Fibroblast of peridontal ligament (primary cell): ENCODE results near the gene KIF25.
"Not testable (repeated sequence)": the region's sequence is repeated elsewhere in the genome, so short reads cannot be mapped to it uniquely, and the experiment has no call there.

Experiments used
- DNase-seq: peaks from one replicate; pipeline ENCODE4 v3.0.0-alpha.2; 2010; ENCODE audit errors: extremely low read depth

The KIF25 gene

DNA sequence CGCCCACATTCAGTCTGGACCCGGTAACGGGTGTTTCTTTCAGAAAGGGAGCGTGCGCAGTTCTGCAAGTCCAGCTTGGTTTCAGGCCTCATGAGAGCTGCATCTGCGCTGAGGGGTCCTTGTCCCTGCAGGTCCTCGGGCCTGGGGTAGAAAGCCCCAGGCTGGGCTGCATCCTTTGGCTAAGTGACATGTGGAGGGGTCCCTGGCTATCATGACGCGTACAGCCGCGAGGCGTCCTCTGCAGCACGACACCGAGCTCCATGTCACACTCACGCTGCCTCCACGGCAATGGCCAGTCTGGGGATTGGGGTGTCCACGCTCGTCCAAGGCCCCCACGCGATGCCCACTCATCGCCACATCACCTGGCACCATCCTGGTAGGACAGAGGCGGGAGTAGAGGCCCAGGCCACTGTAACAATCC, 1.7 kb upstream of the KIF25 start:
- DNase-seq = no peak

GRCh38 chr6:167996424-167997199, 859 bp upstream of the KIF25 start:
- no peak for DNase-seq

- no peak for DNase-seq
Observed at GRCh38 chr6:167998215-167998614, 744 bp downstream of the KIF25 start.

DNA sequence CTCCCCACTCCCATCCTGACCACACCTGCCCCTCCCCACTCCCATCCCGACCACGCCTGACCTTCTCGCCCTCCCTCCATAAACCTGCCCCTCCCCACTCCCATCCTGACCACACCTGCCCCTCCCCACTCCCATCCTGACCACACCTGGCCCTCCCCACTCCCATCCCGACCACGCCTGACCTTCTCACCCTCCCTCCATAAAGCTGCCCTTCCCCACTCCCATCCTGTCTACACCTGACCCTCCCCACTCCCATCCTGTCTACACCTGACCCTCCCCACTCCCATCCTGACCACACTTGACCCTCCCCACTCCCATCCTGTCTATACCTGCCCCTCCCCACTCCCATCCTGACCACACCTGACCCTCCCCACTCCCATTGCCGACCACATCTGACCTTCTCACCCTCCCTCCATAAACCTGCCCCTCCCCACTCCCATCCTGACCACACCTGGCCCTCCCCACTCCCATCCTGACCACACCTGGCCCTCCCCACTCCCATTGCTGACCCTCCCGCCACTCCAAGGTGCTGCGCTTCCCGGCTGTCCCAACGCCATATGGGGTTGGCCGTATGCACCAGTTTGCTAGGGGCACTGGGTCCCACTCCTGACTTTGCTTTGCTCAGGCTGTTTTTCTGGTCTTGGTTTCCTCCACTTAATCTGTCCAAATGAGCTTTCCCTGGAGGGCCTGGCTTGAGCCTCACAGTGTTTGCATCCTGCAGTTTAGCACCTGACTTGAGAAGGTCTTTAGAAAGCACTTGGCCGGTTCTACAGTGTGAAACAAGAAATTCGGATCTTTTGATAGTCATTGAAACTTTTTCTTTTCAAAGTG, 2.9 kb downstream of the KIF25 start:
- DNase-seq = no peak

DNA sequence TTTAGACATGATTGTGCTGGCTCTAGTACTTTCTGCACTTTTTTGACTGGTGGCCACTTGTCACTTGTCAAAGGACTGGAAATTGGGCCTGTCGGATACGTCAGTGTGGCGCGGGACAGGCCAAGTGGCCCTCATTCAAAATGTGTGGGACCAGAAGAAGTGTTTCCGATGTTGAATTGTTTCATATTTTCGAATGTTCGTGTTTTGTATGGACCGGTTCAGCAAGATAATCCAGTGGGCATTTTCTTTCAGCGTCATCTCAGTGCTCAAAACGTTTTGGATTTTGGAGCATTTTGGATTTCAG, 3.5 kb downstream of the KIF25 start:
- no peak for DNase-seq

GRCh38 chr6:168001514-168001913, 4.0 kb downstream of the KIF25 start:
- not testable (repeated sequence) for DNase-seq

DNA sequence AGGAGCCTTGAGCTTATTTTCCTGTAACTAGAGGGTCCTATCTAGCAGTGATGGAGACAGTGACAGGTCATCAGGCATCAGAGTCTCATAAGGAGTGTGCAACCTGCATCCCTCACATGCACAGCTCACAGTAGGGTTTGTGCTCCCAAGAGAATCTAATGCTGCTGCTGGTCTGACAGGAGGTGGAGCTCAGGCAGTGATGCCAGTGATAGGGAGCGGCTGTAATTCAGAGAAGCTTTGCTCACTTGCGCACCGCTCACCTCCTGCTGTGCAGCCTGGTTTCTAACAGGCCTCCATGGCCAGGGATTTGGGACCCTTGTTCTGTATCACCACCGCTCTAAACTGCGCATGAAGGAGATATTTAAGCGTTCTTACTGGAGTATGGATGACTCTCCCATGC, 5.3 kb downstream of the KIF25 start:
- DNase-seq = no peak

GRCh38 chr6:168004023-168004422, 6.6 kb downstream of the KIF25 start:
- DNase-seq = no peak

- no peak for DNase-seq
Observed at GRCh38 chr6:168004945-168005344, 7.5 kb downstream of the KIF25 start.

DNA sequence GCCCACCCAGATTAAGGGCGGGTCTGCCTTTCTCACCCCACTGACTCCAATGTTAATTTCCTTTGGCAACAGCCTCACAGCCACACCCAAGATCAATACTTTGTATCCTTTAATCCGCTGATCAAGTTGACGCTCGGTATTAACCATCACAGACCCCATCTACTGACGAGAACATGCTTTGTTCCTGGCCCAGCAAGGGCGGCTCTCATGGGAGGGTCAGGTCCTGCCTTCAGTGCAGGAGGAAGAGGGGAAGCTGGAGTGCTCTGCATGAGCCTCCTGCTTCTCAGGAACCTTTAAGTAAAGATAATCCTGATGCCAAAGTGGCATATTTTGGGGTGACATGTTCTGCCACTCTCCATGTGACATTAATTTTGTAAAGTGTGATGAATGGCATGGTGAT, 8.3 kb downstream of the KIF25 start:
- no peak for DNase-seq

DNA sequence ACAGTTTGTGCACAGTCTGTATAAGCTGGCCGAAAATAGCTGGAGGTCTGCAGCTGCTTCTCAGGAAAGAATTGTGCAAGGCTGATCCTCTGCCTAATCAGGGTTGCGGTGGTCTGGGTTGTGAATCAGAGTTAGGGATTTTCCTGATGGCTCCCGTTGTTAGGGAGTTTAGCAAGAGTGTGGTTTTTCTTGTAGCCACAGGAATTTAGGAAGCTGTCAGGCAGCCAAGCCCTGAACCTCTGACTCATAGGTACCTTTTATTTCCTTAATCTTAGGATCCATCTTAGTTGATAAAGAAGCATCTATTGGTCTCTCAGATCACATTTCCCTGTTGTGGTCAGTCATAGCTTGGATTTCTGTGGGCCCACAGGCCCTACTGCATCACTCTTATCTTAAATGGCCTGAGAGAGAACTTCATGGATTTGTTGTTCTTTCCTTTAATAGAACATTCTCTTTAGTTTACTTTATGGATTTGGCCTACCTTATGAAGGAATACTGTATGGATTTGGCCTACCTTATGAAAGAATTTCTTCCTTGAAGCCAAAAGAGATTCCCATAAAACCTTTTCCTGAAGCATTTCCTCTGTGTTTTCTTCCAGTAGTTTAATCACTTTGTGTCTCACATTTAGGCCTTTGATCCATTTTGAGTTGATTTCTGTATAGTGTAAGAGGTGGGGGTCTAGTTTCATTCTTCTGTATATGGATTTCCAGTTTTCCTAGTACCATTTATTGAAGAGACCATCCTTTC, 10.3 kb downstream of the KIF25 start:
- peak; percentile 99 for DNase-seq

GRCh38 chr6:168009331-168009730, 11.9 kb downstream of the KIF25 start:
- DNase-seq = peak; percentile 47

- DNase-seq = no peak
Observed at GRCh38 chr6:168011291-168011690, 13.8 kb downstream of the KIF25 start.

DNA sequence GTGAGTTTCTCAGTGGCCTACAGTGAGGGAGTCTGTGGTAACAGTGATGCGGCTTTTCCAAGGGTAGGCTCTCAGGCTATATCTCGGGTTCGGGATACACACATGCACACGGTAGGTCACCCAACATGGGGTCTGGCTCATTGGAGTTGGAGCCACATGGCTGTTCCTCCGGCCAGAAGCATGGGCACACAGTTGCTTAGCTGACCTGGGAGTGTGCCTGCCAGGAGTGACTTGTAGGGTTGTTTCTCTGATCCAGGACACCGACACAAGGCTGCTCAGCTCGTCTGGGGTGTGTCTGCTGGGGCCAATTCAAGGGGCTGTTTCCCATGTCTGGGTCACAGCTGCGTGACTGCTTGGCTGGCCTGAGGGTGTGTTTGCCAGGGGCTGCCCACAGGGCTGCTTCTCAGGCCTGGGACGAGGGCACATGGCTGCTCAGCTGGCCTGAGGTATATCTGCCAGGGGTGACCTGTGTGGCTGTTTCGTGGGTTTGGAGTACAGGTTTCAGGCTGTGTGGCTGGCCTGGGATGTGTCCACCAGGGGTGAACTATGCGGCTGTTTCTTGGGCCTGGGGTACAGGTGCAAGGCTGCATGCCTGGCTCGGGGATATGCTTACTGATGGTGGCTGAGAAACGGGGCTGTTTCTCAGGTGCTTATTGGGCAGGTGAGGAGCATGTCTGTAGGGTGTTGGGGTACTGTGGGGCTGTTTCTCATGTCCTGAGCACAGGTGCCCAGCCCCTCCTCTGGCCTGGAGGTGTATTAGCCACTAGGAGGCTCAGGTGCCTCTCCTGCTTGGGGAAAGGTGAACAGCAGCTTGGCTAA, 15.2 kb downstream of the KIF25 start:
- DNase-seq = no peak

DNA sequence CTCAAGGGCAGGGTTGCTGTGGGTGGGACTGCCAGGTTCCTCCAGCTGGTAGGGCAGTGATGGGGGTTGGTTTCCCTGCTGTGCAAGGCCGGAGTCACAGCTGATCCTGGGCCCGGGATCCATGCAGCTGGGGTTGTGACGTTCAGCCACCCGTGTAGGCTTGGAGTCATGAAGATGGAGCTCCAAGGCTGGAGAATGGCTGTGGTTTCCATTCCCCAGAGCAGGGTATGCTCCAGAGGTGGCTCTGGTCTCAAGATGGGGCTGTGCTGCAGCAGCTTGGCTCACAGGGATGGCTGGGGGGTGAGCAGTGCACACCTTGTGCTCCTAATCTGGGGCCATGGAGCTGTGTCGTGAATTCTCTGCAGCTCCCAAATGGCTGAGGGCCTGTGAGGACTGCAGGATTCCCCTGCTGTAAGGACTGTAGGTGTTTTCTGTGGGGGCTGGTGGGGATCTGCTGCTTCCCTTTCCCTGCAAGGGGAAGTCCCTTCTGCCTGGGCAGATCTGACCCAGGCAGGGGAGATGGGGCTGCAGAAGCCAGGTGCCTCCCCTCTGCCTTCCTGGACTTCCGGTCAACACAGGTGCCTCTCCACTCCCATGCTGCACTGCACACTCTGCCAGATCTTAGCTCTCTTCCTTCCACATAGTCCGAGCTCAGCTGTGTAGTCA, 15.9 kb downstream of the KIF25 start:
- no peak for DNase-seq

- DNase-seq = no peak
Observed at GRCh38 chr6:168014428-168014827, 17.0 kb downstream of the KIF25 start.

DNA sequence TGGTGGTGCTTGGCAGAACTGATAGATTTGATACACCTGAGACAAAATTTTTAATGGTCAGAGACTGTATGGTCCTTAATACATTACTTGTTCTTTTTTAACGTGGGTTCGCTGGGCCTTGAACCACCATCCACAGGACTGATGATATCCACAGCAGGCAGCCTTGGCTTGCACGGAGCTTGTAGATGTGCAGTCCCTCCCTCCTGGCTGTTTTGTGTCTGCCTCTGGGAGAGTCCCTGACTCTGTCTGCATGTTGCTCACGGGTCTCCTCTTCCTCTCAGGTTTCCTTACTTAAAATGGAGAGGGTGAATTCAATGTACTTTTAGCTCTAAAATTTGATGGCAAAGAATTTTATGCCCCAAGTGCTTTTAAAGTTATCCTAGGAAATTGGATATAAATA, 17.5 kb downstream of the KIF25 start:
- DNase-seq = no peak

DNA sequence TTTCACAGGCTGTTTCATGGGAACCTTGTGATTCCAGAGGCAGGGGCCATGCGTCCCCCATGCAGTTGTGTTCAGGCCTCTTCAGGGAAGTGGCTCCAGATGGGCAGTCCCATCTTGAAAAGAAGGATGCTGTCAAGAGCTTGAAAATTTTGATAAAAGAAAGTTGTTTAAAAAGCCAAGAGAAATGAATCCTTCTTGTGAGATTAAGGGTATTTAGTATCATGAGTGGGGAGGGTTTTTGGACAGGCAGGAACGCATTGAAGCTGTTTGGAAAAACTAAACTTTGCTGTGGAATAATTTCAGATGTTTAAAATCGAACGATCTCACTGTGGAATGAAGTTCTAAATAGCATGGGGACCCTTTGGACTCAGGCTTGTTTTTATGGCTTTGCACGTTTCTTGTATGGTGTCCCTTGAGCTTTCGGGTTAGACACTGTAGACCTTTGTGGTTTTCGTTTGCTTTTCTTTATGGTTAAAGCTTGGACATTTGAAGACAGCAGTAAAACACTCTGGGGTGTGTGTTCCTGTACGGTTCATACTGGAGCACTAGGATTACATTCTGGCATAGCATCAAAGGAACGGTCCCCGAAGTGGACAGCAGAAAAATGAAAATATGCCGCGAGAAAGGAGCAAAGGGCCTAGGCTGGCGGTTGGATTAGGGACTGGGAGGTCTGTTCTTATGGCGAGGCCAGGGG, 18.2 kb downstream of the KIF25 start:
- DNase-seq = peak; percentile 55

GRCh38 chr6:168016176-168016620, 18.7 kb downstream of the KIF25 start:
- no peak for DNase-seq

DNA sequence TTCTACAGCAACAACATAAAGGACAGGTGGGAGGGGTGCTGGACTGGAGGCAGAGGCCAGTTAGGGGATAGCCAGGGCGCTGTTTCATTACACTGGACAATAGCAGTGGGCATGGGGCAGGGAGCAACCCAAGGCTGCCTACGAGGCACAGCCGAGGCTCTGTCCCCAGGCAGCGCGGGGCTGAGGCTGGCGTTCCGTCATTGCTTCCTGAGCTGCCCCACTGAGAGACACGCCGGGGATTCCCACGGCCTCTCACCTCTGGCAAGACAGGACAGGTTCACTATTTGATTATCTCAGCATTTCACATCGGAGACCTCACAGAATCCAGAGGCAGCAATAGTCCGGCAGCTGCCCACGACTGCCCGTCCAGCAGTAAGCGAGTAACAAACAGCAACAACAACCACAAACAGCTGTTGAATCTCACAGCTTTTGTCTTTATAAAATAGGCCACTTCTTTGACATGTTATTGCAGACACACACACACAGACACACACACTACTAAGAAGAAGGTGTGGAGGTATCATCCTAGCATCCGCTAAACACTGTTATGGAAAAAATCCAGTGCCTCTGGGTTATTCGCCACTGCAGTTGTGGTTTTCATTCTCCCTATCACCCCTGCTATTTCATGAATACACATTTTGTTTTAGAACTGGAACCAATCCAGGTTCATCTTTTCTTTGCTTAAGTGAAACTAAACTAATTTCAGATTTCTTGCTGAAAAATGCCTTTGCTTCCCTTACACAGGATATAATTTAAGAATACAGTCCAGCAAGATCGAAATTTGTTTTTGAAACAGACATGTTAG, 19.5 kb downstream of the KIF25 start:
- DNase-seq = peak; percentile 51
